HepG2 (cell line): ENCODE measurements around the gene JUND. TPM values are rescaled to one million over a fixed set of nuclear protein-coding genes. Genes with fewer than 3 reads are reported as not detected.

Experiments used
- ATF1 ChIP-seq: IDR thresholded peaks from 2 replicates; pipeline ENCODE4 v1.6.1; 2016; ENCODE audit warnings: mild to moderate bottlenecking, control low read depth
- BCL3 ChIP-seq: sonication (generic); formaldehyde crosslinking; IDR thresholded peaks from 2 replicates; pipeline ENCODE4 v1.5.1; 2020; ENCODE audit warnings: mild to moderate bottlenecking, missing genetic modification reagents, moderate library complexity
- ELF4 ChIP-seq: sonication (generic); formaldehyde crosslinking; IDR thresholded peaks from 2 replicates; pipeline ENCODE4 v1.5.0; 2020; ENCODE audit warnings: missing genetic modification reagents, mild to moderate bottlenecking, moderate library complexity, borderline replicate concordance
- IRF2 ChIP-seq: IDR thresholded peaks from 2 replicates; pipeline ENCODE4 v1.6.1; 2018; ENCODE audit warnings: missing genetic modification reagents, missing compliant biosample characterization
- KLF13 ChIP-seq: sonication (generic); formaldehyde crosslinking; IDR thresholded peaks from 2 replicates; pipeline ENCODE4 v1.4.0; 2020; ENCODE audit warnings: mild to moderate bottlenecking, missing genetic modification reagents
- NFYB ChIP-seq: sonication (generic); formaldehyde crosslinking; IDR thresholded peaks from 2 replicates; pipeline ENCODE4 v1.4.0; 2020; ENCODE audit warnings: missing genetic modification reagents
- NR1H2 ChIP-seq: sonication (generic); formaldehyde crosslinking; IDR thresholded peaks from 2 replicates; pipeline ENCODE4 v1.8.1; 2022; ENCODE audit warnings: low read depth, missing genetic modification reagents, borderline replicate concordance
- RBFOX2 ChIP-seq: fragments of 200-400 bp; formaldehyde crosslinking; IDR thresholded peaks from 2 replicates; pipeline ENCODE4 v1.6.1; 2017; ENCODE audit warnings: low read depth, mild to moderate bottlenecking, low read length
- TIGD3 ChIP-seq: sonication (generic); formaldehyde crosslinking; IDR thresholded peaks from 2 replicates; pipeline ENCODE4 v1.5.1; 2020; ENCODE audit warnings: mild to moderate bottlenecking, missing genetic modification reagents, borderline replicate concordance
- ZFP62 ChIP-seq: sonication (generic); formaldehyde crosslinking; IDR thresholded peaks from 2 replicates; pipeline ENCODE4 v1.4.0; 2020; ENCODE audit warnings: missing genetic modification reagents
- ZNF143 ChIP-seq: sonication (generic); formaldehyde crosslinking; IDR thresholded peaks from 2 replicates; pipeline ENCODE4 v1.4.0; 2020; ENCODE audit warnings: missing genetic modification reagents
- ZNF326 ChIP-seq: sonication (generic); formaldehyde crosslinking; IDR thresholded peaks from 2 replicates; pipeline ENCODE4 v1.4.0; 2020; ENCODE audit warnings: missing genetic modification reagents, borderline replicate concordance
- ZNF501 ChIP-seq: sonication (generic); formaldehyde crosslinking; IDR thresholded peaks from 2 replicates; pipeline ENCODE4 v1.5.1; 2020; ENCODE audit warnings: mild to moderate bottlenecking, moderate library complexity, missing genetic modification reagents
- ZNF512B ChIP-seq: sonication (generic); formaldehyde crosslinking; IDR thresholded peaks from 2 replicates; pipeline ENCODE4 v1.5.1; 2020; ENCODE audit warnings: missing genetic modification reagents, mild to moderate bottlenecking, borderline replicate concordance
- polyA plus RNA-seq, 8 experiments: library from polyadenylated mRNA; depleted of rRNA in 3 of 8; stranded (reverse) in 7 of 8; unstranded in 1 of 8; fragments of >200 nt; fragmentation: Illumina TruSeq in 4 of 8; extraction: Trizol in 4 of 8; gene quantifications; 2 replicates each; pipeline versions ENCODE4 v1.2.1 to v1.2.3, GENCODE V29; 2011 to 2016; ENCODE audit warnings: low read depth in 4 of 8, missing spikeins in 1 of 8, mixed read lengths in 1 of 8; ENCODE audit not compliant: insufficient read depth in 1 of 8
- total RNA-seq, 5 experiments: library from RNA; depleted of rRNA; stranded (reverse); fragments of >200 nt; fragmentation: Illumina TruSeq; extraction: Trizol; gene quantifications; 2 replicates each; pipeline ENCODE4 v1.2.3, GENCODE V29; 2016; ENCODE audit warnings: low read depth in 1 of 5
- TF ChIP-seq, protein P1 (sequence below): IDR thresholded peaks from 2 replicates; pipeline ENCODE4 v1.6.1; 2016; ENCODE audit warnings: low read depth, missing genetic modification reagents, missing compliant biosample characterization
- TF ChIP-seq, protein P2 (sequence below): sonication (generic); formaldehyde crosslinking; IDR thresholded peaks from 2 replicates; pipeline ENCODE4 v1.8.0; 2022; ENCODE audit warnings: missing genetic modification reagents, mild to moderate bottlenecking, moderate library complexity, borderline replicate concordance

JUND gene
- total and polyA plus RNA-seq, 2 of the 13 experiments (the other 11 are each of a cell fraction or from before 2014, with no cell fraction given) = 41.2 to 59.8 TPM

DNA sequence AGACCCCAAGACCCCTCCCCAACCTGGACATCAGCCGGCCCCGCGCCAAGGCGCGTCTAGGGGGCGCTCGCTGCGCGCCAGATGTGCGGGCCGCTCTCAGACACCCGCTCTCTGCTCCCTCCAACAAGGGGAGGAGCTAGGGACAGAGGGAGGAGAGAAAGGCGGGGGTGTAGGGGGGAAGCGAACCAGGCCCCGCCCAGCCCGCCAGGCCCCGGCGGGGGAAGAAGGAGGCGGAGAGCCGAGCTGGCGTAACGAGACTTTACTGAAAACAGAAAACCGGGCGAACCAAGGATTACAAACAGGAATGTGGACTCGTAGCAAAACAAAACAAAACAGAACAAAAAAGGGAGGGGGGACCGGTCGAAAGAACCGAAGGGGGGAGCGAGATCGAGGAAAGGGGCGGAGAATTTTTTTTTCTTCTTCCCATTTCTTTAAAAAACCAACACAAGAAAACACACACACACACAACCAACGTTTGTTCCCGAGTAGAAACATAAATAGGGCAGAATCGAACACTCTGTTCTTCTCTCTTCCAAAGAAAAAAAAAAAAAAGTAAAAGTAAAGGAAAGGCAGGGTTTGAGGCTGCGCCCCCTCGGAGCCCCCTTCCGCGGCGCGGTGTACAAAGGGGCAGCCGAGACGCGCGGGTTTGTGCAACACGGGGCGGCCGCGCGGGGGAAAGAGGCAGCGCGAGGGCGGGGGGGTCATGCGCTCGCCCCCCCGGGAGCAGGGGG lies 1.7 kb downstream of the JUND start (continued):
- TF ChIP-seq, protein P1, sequence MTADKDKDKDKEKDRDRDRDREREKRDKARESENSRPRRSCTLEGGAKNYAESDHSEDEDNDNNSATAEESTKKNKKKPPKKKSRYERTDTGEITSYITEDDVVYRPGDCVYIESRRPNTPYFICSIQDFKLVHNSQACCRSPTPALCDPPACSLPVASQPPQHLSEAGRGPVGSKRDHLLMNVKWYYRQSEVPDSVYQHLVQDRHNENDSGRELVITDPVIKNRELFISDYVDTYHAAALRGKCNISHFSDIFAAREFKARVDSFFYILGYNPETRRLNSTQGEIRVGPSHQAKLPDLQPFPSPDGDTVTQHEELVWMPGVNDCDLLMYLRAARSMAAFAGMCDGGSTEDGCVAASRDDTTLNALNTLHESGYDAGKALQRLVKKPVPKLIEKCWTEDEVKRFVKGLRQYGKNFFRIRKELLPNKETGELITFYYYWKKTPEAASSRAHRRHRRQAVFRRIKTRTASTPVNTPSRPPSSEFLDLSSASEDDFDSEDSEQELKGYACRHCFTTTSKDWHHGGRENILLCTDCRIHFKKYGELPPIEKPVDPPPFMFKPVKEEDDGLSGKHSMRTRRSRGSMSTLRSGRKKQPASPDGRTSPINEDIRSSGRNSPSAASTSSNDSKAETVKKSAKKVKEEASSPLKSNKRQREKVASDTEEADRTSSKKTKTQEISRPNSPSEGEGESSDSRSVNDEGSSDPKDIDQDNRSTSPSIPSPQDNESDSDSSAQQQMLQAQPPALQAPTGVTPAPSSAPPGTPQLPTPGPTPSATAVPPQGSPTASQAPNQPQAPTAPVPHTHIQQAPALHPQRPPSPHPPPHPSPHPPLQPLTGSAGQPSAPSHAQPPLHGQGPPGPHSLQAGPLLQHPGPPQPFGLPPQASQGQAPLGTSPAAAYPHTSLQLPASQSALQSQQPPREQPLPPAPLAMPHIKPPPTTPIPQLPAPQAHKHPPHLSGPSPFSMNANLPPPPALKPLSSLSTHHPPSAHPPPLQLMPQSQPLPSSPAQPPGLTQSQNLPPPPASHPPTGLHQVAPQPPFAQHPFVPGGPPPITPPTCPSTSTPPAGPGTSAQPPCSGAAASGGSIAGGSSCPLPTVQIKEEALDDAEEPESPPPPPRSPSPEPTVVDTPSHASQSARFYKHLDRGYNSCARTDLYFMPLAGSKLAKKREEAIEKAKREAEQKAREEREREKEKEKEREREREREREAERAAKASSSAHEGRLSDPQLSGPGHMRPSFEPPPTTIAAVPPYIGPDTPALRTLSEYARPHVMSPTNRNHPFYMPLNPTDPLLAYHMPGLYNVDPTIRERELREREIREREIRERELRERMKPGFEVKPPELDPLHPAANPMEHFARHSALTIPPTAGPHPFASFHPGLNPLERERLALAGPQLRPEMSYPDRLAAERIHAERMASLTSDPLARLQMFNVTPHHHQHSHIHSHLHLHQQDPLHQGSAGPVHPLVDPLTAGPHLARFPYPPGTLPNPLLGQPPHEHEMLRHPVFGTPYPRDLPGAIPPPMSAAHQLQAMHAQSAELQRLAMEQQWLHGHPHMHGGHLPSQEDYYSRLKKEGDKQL (CRISPR knock-in tag) = no peak
- TF ChIP-seq ZNF501 (CRISPR knock-in tag) = peak; percentile 75
- TF ChIP-seq ZNF143 (CRISPR knock-in tag) = no peak
- no peak for TF ChIP-seq KLF13 (CRISPR knock-in tag)
- TF ChIP-seq RBFOX2 = peak; percentile 81
- no peak for TF ChIP-seq TIGD3 (CRISPR knock-in tag)
- no peak for TF ChIP-seq ELF4 (CRISPR knock-in tag)
- TF ChIP-seq BCL3 (CRISPR knock-in tag) = 0 out of 2 replicates have a peak, but pooled peaks have one; percentile 23
- TF ChIP-seq ATF1 (CRISPR knock-in tag) = no peak
- TF ChIP-seq NR1H2 (CRISPR knock-in tag) = no peak
- no peak for TF ChIP-seq NFYB (CRISPR knock-in tag)
- no peak for TF ChIP-seq IRF2
- TF ChIP-seq ZNF512B = no peak
- TF ChIP-seq, protein P2, sequence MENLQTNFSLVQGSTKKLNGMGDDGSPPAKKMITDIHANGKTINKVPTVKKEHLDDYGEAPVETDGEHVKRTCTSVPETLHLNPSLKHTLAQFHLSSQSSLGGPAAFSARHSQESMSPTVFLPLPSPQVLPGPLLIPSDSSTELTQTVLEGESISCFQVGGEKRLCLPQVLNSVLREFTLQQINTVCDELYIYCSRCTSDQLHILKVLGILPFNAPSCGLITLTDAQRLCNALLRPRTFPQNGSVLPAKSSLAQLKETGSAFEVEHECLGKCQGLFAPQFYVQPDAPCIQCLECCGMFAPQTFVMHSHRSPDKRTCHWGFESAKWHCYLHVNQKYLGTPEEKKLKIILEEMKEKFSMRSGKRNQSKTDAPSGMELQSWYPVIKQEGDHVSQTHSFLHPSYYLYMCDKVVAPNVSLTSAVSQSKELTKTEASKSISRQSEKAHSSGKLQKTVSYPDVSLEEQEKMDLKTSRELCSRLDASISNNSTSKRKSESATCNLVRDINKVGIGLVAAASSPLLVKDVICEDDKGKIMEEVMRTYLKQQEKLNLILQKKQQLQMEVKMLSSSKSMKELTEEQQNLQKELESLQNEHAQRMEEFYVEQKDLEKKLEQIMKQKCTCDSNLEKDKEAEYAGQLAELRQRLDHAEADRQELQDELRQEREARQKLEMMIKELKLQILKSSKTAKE = peak; percentile 48; the same call in 1 of the 2 replicates
- TF ChIP-seq ZNF326 (CRISPR knock-in tag) = no peak
- TF ChIP-seq ZFP62 (CRISPR knock-in tag) = no peak
